ENCODE measurements around the gene SPOCK2. TPM values are rescaled to one million over a fixed set of nuclear protein-coding genes. Genes with fewer than 3 reads are reported as not detected.

SPOCK2 gene
- total and polyA plus RNA-seq, 2 of the 4 experiments (the other 2 are of a cell fraction): 0.02 TPM; not detected in 1

DNA sequence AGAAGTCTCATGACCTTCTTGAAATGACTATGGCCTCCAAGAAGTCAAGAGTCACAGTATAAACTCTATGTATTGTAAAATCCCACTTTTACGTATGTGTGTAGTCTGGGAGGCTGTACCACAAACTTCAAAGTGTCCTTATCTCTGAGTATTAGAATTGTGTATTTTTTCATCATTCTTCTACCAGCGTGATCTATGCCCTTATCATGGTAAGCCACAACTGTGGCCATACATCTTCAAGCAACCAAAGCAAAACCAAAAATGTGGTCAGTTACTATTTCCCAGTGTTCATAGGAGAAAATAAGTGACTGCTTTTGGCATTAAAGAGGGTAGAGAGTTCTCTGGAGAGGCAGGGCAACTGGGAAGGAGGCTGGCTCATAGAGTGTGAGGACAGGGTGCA, 42.8 kb downstream of the SPOCK2 start:
- no TSS peak for BruUV-seq (replicated peaks)
- ChIA-PET POLR2A (ENCODE audit: unreplicated experiment) (interaction anchor here (1.0 kb wide), 1 partner anchor 149 kb away, joined by 3 read pairs; no protein-coding TSS in a partner anchor), CTCF (interaction anchor here (1.0 to 4.1 kb wide), 2 partner anchors 10 to 149 kb away, joined by 3 to 26 read pairs; no protein-coding TSS in a partner anchor)
- Histone ChIP-seq H3K9me3 (ENCODE audit: control insufficient read depth, insufficient read depth, low read length) (peaks cover 5% of the 10 kb centered on the region), H3K14ac (replicated peaks; ENCODE audit: low read depth, low read length) (no peak overlapping the region), H4K91ac (ENCODE audit: insufficient read depth, low read depth, low read length) (no peak overlapping the region), H3K9me1 (ENCODE audit: insufficient read depth, low read length) (no peaks in the 10 kb centered on the region), H3K4me1 (ENCODE audit: control insufficient read depth, insufficient read depth, low read length) (peaks cover 4% of the 10 kb centered on the region; the same call in 1 of the 2 replicates), H2BK120ac (ENCODE audit: low read depth, low read length) (no peak overlapping the region), H2BK20ac (ENCODE audit: low read depth, low read length) (no peak overlapping the region), H2AFZ (replicated peaks; ENCODE audit: low read length, poor library complexity) (no peak overlapping the region), H3K9ac (ENCODE audit: low read depth, low read length) (no peak overlapping the region), H2BK5ac (ENCODE audit: low read depth, low read length, poor library complexity, severe bottlenecking) (no peak overlapping the region), H4K8ac (ENCODE audit: low read depth in 2 of 2, low read length in 2 of 2) (no peak overlapping the region), H3K4me3 (ENCODE audit: insufficient read depth, low read depth, low read length) (no peak overlapping the region), H3K27ac (ENCODE audit: insufficient read depth, low read length) (no peak overlapping the region), H3K18ac (ENCODE audit: low read depth, low read length) (no peak overlapping the region), H4K20me1 (ENCODE audit: insufficient read depth, low read length) (no peaks in the 10 kb centered on the region), H2AK5ac (ENCODE audit: low read depth, low read length) (no peak overlapping the region), H2AK9ac (replicated peaks; ENCODE audit: low read depth, low read length, poor library complexity) (no peak overlapping the region), H2BK15ac (ENCODE audit: low read depth, low read length) (no peak overlapping the region), H3K27me3 (ENCODE audit: control insufficient read depth, insufficient read depth, low read length) (peaks cover 3% of the 10 kb centered on the region; the same call in 1 of the 2 replicates), H3K4ac (ENCODE audit: low read depth, low read length) (no peak overlapping the region), H4K5ac (ENCODE audit: low read depth, low read length) (no peak overlapping the region), H3K79me1 (ENCODE audit: low read depth in 1 of 2, low read length in 2 of 2) (no peaks in the 10 kb centered on the region), H3K4me2 (ENCODE audit: low read depth, low read length) (no peak overlapping the region), H3K36me3 (ENCODE audit: control insufficient read depth, insufficient read depth, low read length) (no peaks in the 10 kb centered on the region), H3K23ac (ENCODE audit: low read depth, low read length) (no peak overlapping the region), H3K56ac (ENCODE audit: extremely low read depth, insufficient read depth, low read length) (no peak overlapping the region)
- ATAC-seq (ENCODE audit: low read depth) (no peak), DNase-seq (no peak)
- in situ Hi-C loops (cut with MboI; ENCODE audit: low sequenced_read_pairs) (loop anchor here (5.0 kb wide), 2 partner anchors 88 to 143 kb away; no protein-coding TSS in a partner anchor), intact Hi-C loops (cut with micrococcal nuclease) (loop anchor here (10.0 kb wide), 1 partner anchor 731 kb away; the partner anchor contains the start of gene SLC29A3), dilution Hi-C loops (cut with HindIII; ENCODE audit: low sequenced_read_pairs, unreplicated experiment) (no loop called here)
- no peak for TF ChIP-seq POLR2A (IDR thresholded peaks at IDR 0.05; ENCODE audit: low read depth, low read length)
- no peak for TF ChIP-seq CHD1 (IDR thresholded peaks at IDR 0.05; ENCODE audit: low read depth, low read length)
- TF ChIP-seq MAFK (IDR thresholded peaks at IDR 0.05; ENCODE audit: low read depth, low read length): no peak
- TF ChIP-seq, protein P1, sequence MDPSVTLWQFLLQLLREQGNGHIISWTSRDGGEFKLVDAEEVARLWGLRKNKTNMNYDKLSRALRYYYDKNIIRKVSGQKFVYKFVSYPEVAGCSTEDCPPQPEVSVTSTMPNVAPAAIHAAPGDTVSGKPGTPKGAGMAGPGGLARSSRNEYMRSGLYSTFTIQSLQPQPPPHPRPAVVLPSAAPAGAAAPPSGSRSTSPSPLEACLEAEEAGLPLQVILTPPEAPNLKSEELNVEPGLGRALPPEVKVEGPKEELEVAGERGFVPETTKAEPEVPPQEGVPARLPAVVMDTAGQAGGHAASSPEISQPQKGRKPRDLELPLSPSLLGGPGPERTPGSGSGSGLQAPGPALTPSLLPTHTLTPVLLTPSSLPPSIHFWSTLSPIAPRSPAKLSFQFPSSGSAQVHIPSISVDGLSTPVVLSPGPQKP (IDR thresholded peaks at IDR 0.05; ENCODE audit: borderline replicate concordance, low read depth, low read length): no peak
- TF ChIP-seq BHLHE40 (IDR thresholded peaks at IDR 0.05; ENCODE audit: low read depth, low read length): no peak
- TF ChIP-seq RFX5 (IDR thresholded peaks at IDR 0.05; ENCODE audit: low read depth, low read length): no peak
- TF ChIP-seq SMC3 (IDR thresholded peaks at IDR 0.05; ENCODE audit: low read depth, low read length): no peak
- no peak for TF ChIP-seq RAD21 (IDR thresholded peaks at IDR 0.05; ENCODE audit: low read length)
- no peak for TF ChIP-seq CEBPB (IDR thresholded peaks at IDR 0.05; ENCODE audit: low read depth, low read length)
- TF ChIP-seq, protein P2, sequence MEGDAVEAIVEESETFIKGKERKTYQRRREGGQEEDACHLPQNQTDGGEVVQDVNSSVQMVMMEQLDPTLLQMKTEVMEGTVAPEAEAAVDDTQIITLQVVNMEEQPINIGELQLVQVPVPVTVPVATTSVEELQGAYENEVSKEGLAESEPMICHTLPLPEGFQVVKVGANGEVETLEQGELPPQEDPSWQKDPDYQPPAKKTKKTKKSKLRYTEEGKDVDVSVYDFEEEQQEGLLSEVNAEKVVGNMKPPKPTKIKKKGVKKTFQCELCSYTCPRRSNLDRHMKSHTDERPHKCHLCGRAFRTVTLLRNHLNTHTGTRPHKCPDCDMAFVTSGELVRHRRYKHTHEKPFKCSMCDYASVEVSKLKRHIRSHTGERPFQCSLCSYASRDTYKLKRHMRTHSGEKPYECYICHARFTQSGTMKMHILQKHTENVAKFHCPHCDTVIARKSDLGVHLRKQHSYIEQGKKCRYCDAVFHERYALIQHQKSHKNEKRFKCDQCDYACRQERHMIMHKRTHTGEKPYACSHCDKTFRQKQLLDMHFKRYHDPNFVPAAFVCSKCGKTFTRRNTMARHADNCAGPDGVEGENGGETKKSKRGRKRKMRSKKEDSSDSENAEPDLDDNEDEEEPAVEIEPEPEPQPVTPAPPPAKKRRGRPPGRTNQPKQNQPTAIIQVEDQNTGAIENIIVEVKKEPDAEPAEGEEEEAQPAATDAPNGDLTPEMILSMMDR (conservative IDR thresholded peaks at IDR 0.05; ENCODE audit: low read depth, low read length): no peak
- no CpG with 5 or more reads among the region's 2 CpGs for WGBS, 2 experiments (ENCODE audit: extremely low coverage in 2 of 2, insufficient read length in 1 of 2)
